Right lobe of liver (tissue), 4 donors: ENCODE measurements around the gene NEK4.

Source experiments
- POLR2A ChIP-seq: fragments of 450-650 bp; IDR thresholded peaks from one replicate; pipeline ENCODE4 v1.6.1; 2017; ENCODE audit warnings: antibody characterized with exemption, mild to moderate bottlenecking
- TF ChIP-seq, protein P1 (sequence below), 4 donors: fragments of 200-600 bp in 3 of 4; fragments of 450-650 bp in 1 of 4; IDR thresholded peaks; one replicate each; pipeline versions ENCODE4 v1.5.1 to v1.8.0; 2016 to 2022; ENCODE audit warnings: antibody characterized with exemption in 4 of 4, mild to moderate bottlenecking in 2 of 4
- donor health status: DM: no; HTN: no; CAD: no.
- donor health status: DM: no; HTN: no; CAD: no.
- donor health status: DM: no; HTN: yes; CAD: no.

DNA sequence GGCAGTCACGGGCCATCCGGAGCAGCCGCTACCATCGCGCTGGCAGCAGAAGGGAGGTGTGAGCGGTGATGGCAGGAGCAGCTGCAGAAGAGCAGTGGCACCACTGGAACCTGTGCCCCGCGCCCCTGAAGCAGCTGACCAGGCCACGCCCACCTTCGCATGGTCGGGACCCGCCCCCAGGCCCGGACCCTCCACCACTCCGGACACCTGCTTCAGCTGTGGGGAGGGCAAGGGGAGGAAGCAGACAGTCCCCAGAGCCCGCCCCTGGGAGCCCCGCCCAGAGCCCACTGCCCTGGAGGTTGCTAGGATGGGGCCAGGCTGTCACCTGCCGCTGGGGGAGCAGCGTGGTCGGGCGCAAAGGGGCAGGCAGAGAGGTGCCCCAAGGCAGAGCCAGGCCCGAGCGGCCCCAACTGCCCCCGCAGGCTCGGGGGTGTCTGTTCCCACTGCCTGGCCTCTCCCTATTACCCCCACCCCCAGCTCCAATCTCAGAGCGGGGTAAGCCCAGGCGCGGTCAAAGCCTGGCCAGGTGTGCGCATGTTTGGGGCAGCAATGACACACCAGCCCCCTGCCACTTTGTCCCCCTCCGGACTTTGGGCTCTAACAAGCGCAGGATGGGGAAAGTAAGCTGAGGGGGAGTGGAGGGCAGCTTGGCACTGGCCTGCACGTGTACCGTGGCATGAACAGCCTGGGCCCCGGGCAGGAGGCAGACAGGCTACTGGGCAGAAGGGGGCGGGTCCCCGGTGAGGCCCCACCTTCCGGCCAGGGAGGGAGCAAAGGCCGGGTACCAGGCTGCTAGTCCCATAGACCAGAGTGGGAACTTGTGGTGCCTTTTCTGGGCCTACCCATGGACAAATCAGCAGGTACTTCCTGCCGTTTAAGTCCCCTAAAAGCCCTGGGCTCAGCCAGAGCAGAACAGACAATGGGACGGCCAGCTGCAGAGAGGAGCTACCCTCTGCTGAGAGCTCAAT is 56.1 kb downstream of the NEK4 start:
- TF ChIP-seq, protein P1, sequence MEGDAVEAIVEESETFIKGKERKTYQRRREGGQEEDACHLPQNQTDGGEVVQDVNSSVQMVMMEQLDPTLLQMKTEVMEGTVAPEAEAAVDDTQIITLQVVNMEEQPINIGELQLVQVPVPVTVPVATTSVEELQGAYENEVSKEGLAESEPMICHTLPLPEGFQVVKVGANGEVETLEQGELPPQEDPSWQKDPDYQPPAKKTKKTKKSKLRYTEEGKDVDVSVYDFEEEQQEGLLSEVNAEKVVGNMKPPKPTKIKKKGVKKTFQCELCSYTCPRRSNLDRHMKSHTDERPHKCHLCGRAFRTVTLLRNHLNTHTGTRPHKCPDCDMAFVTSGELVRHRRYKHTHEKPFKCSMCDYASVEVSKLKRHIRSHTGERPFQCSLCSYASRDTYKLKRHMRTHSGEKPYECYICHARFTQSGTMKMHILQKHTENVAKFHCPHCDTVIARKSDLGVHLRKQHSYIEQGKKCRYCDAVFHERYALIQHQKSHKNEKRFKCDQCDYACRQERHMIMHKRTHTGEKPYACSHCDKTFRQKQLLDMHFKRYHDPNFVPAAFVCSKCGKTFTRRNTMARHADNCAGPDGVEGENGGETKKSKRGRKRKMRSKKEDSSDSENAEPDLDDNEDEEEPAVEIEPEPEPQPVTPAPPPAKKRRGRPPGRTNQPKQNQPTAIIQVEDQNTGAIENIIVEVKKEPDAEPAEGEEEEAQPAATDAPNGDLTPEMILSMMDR (IDR thresholded peaks at IDR 0.05), result no peak
- TF ChIP-seq POLR2A, result no peak
